HG03103 (cell line): Measurements from ENCODE around the gene PAK5.

Experiments
- ATAC-seq: cut with Tn5 transposase; IDR thresholded peaks from one replicate; pipeline ENCODE4 v1.9.1; 2021; ENCODE audit warnings: low read depth; ENCODE audit not compliant: unreplicated experiment

The PAK5 gene

GRCh38 chr20:9794831-9795230 is 44.0 kb downstream of the PAK5 start:
- ATAC-seq = no peak

- ATAC-seq = no peak
Observed at GRCh38 chr20:9792674-9793073, 46.2 kb downstream of the PAK5 start.

GRCh38 chr20:9789131-9789530 is 49.7 kb downstream of the PAK5 start:
- ATAC-seq = no peak

- ATAC-seq = no peak
Observed at GRCh38 chr20:9775176-9775575, 63.7 kb downstream of the PAK5 start.

- ATAC-seq = no peak
Observed at GRCh38 chr20:9769954-9770353, 68.9 kb downstream of the PAK5 start.

GRCh38 chr20:9761476-9761875 is 77.4 kb downstream of the PAK5 start:
- no peak for ATAC-seq

- no peak for ATAC-seq
Observed at GRCh38 chr20:9759392-9759791, 79.5 kb downstream of the PAK5 start.

GRCh38 chr20:9758752-9759151 is 80.1 kb downstream of the PAK5 start:
- no peak for ATAC-seq

GRCh38 chr20:9756660-9757059 is 82.2 kb downstream of the PAK5 start:
- ATAC-seq = no peak

GRCh38 chr20:9755301-9755700 is 83.6 kb downstream of the PAK5 start:
- ATAC-seq = no peak

GRCh38 chr20:9744551-9744950 is 94.3 kb downstream of the PAK5 start:
- ATAC-seq = no peak

- ATAC-seq = no peak
Observed at GRCh38 chr20:9743871-9744270, 95.0 kb downstream of the PAK5 start.

- no peak for ATAC-seq
Observed at GRCh38 chr20:9742821-9743220, 96.1 kb downstream of the PAK5 start.

GRCh38 chr20:9741996-9742395 is 96.9 kb downstream of the PAK5 start:
- ATAC-seq = no peak

GRCh38 chr20:9740486-9740885 is 98.4 kb downstream of the PAK5 start:
- ATAC-seq = no peak

- no peak for ATAC-seq
Observed at GRCh38 chr20:9739991-9740390, 98.9 kb downstream of the PAK5 start.

GRCh38 chr20:9736373-9736772 is 102.5 kb downstream of the PAK5 start:
- ATAC-seq = no peak

GRCh38 chr20:9723501-9724202 is 115.2 kb downstream of the PAK5 start:
- no peak for ATAC-seq

- ATAC-seq = no peak
Observed at GRCh38 chr20:9711872-9712271, 127.0 kb downstream of the PAK5 start.

GRCh38 chr20:9710685-9711084 is 128.2 kb downstream of the PAK5 start:
- ATAC-seq = no peak

GRCh38 chr20:9705722-9706476 is 133.0 kb downstream of the PAK5 start:
- no peak for ATAC-seq

GRCh38 chr20:9699181-9699580 is 139.7 kb downstream of the PAK5 start:
- ATAC-seq = no peak
